Measurements from ENCODE around the gene CHRNA1.

Gene CHRNA1

DNA sequence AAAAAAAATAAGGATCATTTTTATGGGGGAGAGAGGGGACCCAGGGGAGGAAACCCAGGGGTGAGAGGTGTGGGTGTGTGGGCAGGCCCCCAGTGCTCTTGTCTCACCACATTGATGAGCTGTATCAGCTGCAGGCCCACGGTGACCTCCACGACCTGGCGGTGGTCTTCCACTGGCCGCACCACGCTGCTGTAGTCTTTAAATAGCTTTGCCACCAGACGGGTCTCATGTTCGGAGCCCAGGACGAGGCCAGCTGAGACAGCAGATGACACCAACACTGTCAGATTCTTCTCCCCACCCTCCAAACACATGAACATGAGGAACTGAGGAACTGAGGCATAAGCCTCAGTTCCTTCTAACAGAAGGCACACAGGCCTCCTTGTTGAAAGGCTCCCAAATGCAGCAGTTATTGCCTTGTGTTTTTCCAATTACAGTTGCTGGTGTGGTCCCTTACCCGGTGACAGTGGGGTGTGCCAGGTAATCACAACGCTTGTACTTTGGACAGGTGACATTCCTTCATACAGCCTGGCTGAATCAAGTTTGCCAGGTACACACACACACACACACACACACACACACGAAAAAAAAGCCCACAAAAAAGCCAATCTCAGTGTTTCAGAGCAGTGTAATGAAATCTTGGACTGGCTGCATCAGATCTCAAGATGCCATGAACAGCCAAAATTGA lies 4.7 kb downstream of the CHRNA1 start:
- no peak for DNase-seq

DNA sequence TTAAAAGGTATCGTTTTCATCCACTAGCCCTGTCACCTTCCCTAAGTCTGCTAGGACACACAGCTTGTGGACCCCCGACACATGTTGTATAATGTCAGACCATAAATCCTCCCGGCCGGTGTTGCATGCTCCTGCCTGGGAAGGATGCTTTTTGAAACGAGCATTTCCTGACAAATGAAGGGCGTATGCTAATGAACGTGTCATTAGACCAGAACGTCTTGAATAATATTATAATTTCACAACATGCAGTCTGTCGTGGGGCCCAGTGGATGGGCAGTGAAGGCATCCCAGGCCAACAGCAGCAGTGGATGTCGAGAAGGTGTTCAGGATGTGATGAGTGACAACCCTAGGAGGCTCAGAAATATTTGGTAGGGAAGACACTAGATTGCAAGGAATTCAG lies 7.5 kb downstream of the CHRNA1 start:
- no peak for DNase-seq

DNA sequence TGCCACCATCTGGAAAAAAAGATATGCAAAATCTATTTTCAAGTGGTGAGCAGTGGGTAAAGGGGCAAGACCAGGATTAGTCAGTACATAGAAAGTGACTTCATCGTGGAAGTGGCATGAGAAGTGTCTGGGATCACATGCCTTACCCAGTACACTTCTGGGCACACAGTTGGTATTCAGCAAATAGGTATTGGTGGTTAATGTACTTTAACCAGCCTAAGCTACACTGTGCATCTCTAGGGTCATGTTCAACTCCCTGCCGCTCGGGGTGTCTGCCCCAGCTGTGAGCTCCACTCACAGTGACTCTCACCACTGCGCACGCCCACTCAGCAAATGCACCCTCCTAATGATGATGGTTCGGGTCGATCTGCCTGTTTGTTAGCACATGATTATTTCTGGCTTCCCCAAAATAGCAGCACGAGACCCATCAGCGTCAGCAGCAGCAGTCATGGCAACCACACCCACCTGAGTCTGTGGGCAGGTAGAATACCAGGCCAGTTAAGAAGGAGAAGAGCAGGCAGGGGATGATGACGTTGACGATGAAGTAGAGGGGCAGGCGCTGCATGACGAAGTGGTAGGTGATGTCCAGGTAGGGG lies 11.1 kb downstream of the CHRNA1 start:
- DNase-seq: no peak

DNA sequence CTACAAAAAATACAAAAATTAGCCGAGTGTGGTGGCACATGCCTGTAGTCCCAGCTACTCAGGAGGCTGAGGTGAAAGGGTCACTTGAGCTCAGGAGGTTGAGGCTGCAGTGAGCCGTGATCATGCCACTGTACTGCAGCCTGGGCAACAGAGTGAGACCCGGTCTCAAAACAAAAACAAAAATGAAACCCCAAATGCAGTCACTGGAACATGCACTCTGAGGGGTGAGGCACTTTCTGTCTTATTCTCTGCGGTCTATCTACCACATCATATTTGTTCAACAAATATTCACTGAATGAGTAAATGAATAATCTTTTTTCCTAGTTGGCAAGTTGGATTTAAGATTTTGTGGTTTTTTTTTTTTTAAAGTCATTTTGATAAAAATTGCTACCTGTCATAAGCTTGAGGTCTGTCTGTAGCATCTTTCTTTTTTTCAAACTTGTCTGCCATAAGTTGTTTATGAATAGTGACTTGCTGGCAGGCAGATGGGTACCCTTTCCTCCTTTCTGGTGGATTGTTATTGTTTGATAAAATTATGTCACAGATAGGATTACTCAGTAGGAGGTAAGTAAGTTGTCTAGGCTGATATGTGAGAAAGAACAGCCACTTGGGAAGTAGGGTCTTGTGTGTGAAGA lies 11.8 kb downstream of the CHRNA1 start:
- DNase-seq: no peak

DNA sequence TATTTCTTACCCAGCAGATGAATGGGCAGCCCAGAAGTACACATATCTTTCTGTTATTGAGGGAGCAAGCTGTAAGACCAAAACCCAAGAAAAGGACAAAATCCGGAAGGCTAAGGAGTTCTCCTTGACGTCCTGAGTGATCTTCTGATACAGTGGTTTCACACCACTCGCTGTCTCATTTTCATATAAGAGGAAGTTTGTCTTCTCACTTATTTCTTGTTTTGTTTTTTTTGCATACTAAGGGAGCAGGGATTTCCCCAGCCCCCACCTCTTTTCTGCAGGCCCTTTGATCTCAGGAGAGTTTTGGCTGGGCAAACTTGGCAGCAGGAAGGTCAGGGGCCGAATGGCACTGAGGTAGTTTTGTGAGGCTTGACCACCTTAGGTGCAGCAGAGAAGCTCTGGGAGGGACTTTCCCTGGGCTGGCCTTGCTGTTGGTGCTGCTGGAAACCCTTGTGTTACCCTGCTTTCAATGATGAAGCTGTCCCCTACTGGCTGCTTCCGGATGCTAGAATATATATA lies 13.3 kb downstream of the CHRNA1 start:
- DNase-seq: no peak

DNA sequence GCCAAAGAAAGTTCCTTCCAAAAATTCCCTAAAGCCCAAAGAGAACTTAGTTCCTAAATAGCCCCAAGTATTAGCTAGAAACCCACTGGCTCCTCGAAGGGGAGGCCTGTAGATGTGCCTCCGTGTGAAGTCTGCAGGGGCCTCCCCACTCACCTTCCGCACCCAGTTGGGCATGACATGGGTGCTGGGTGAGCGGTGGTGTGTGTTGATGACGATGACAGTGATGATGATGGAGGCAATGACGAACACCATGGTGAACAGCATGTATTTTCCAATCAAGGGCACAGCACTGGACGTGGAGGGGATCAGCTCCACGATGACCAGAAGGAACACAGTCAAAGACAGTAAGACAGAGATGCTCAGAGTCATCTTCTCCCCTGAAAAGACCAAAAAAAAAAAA lies 14.5 kb downstream of the CHRNA1 start:
- no peak for DNase-seq

DNA sequence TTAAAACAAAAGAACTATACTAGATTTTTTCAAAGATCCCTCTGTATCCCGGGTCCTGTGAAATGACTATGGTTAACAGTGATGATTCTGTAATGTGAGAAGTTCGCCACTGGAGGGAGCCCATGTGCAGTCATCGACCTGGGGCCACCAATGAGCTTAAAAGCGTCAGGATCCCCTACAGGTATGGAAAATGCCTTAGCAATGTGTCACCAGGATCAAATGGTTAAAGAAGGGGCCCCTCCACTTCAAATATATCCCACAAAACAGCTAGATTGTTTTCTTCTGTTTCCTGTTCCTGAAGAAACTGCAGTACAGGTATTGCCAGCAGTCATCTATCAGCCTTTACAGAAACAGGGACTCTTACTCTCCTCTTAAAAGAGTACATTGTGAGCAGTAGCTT lies 15.3 kb downstream of the CHRNA1 start:
- DNase-seq: peak; percentile 69

DNA sequence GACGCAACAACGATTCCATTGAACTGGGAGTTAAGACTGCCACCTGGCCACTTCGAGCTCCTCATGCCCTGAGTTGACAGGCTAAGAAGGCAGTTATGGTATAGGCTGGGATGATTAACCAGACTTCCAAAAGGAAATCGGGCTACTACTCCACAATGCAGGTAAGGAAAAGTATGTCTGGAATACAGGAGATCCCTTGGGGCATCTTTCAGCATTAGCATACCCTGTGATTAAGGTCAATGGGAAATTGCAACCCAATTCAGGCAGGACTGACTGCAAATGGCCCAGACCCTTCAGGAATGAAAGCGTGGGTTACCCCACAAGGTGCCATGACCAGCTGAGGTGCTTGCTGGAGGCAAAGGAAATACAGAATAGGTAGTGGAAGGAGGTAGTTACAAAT lies 19.1 kb downstream of the CHRNA1 start:
- no peak for DNase-seq

DNA sequence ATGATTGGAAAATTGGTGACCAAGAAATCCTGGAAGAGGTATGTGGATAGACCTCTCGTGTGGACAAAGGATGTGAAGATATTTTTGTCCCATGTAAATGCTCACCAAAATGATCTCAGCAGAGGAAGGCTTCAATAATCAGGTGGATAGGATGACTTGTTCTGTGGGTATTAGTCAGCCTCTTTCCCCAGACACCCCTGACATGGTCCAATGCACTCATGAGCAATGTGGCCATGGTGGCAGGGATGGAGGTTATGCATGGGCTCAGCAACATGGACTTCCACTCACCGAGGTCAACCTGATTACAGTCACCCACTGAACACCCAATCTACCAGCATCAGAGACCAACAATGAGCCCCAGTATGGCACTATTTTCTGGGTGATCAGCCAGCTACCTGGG lies 20.2 kb downstream of the CHRNA1 start:
- DNase-seq: no peak

DNA sequence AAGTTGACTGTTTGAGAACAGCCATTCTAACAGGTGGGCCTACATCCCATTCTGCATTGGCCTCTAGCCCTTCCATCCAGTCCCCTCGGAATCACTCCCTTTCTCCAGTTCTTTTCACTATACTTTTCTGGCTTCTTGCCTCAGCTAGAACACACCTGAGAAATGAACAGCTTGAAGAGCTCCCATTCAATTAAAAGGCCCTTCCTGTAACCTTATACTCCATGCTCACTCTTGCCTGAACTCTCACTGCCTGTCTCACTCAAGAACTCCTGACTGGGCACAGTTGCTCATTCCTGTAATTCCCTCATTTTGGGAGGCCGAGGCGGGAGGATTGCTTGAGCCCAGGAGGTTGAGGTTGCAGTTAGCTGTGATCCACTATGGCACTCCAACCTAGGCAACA lies 23.6 kb downstream of the CHRNA1 start:
- DNase-seq: no peak

DNA sequence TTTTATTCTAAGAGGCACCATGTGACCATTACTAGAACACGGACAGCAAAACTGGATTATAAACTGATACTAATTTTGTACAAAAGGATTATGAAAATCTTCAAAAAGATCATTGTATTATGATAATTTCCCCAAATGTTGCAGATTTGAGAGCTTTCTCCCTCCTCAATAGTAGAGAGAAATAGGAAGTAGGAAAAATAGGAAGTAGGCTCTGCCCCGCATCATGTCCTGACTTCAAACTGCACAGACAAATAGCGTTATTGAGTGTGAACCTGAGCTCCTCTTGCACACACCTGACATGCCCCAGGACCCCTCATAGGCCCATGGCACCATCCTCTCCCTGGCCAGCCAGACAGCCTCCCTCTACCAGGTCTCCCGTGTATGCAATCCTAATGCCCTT lies 25.4 kb downstream of the CHRNA1 start:
- DNase-seq: no peak

DNA sequence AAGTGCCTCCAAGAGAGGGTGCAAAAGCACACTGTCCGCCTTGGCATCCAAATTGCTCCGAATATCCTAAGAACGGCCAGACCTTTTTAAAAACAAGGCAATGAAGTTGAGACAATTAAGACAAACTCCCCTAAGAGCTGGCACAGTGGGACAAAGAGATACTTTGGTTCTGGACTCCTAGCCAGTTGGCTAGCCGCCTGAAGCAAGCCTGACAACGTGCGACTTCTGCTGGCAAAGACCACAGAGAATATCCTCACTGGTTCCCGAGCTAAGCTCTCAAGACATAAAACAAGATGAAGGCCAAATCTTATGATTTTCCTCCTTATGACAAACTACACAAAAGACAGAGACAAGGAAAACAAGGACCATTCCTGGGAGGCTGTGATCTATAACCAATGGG lies 32.7 kb downstream of the CHRNA1 start:
- no peak for DNase-seq

DNA sequence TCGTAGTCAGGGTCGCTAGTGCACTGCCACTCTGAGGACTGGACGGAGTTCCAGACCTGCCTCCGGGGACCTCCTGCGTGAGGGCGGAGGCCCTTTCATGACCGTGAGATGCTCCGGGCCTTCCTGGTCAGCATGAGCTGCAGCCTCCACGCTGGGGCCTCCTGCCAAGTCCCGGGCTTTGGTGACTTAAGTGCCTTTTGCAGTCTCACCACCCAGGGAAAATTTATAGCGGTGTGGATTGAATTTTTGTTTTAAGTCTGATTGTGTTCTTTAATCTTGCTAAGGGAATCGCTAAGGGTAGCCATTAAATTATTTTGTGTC lies 33.6 kb downstream of the CHRNA1 start:
- DNase-seq: no peak

DNA sequence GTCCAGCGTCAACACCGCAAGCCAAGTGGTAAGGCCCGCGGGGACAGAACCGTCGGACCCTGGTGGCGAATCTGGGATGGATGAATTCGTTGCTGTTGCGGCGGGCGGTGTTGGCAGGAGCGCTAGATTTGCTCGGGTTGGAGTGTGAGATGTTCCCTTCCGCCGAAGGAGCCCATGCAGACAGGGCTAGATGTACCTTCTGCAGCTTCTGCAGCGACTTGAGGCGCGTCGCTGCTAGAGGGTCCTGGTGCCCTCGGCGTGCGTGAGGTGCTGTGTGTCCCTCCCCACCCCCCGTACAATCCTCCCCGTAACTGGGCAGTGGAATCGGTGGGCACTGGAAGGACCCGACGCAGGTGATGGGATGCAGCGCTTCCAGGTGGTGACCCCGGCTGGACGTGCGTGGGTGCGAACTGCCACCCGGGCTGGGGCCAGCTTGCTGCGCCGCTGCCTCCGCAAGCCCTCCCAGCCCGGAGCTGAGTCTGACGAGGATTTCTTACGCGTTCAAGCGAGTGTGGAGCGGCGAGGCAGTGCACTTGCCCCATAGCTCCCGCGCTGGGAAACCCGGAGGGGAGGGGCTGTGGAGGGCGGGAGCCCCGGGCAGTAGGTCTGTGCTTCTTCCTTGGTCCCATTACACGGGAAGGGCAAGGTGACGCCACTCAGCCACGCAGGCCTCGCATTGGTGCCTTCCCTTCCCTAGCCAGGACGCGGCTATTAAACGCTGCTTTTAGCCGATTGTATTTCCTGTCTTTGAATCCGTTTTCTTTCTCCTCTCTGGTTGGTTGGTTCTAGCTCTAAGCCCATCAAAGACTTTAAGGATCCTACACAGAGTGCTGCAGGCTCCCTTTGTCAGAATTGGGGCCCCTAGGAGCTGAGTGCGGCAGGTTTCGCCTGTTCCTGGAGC lies 34.2 kb downstream of the CHRNA1 start:
- DNase-seq: peak; percentile 24

DNA sequence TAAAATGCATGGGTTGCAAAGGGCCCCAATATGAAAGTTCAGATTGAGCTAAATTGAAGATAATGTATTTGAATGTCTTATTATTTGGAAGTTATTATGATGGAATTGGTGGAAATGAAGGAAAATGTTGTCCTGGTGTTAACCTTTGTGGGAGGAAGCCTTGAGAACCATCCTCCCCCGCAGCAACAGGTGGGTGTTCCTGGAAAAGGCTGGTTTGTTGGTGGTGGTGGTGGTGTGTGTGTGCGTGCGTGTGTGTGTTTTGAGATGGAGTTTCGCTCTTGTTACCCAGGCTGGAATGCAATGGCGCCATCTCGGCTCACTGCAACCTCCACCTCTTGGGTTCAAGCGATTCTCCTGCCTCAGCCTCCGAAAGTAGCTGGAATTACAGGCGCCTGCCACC lies 36.2 kb downstream of the CHRNA1 start:
- DNase-seq: no peak

DNA sequence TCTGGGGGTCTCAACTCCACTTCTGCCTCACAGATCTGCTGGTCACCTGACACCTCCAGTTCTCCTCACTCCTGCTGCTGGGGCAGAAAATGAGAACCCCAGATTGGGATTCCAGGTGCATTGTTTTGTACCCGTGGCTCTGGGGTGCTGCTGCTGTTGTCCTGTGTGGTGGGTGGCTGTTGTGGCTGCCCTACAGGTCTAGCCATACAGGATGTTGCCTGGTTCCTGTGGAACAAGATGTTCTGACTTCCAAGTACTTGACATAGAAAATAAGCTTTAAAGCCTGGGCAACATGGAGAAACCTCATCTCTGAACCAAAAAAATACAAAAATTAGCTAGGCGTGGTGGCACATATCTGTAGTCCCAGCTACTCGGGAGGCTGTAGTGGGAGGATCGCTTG lies 38.1 kb downstream of the CHRNA1 start:
- no peak for DNase-seq

DNA sequence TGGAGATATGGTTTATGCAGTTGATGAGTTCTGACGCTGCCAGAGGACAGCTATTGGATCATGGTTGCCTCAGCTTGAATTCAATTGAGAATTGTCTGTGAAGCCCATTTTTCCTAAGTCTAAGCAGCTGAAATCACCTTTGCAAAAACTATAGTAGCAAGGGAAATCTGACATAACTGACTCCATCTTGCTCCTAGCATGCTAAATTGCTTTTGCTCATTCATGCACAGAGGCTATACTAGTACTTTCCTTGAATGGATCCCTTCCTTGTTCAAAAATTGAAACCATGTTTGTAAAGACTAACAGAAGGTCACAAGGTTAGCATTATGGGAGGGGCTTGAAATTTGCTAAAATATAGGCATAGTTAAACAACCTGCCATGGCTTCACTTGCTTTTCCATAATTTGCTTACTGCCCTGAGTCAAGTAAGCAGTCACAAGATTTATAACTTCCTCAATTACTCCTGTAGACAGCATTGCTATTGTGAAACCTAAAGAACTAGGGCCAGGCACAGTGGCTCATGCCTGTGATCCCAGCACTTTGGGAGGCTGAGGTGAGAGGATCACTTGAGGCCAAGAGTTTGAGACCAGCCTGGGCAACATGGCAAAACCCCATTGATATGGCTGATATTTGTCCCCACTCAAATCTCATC lies 41.2 kb downstream of the CHRNA1 start:
- DNase-seq: no peak

DNA sequence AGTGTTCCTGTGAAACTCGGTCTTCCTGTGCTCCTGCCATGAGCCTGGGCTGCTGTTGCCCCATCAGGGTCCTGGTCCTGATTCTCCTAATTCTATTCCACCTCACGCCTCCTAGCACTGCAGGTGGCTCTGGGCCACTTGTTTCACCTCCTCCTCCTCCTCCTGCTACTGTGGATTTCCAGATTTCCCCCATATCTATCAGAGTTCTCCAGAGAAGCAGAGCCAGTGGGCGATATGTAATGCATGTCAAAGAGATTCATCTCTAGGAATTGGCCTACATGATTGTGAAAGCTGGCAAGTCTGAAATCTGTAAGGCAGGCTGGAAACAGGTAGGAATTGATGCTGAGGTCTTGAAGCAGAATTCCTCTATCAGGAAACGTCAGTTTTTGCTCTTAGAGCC lies 45.3 kb downstream of the CHRNA1 start:
- no peak for DNase-seq

DNA sequence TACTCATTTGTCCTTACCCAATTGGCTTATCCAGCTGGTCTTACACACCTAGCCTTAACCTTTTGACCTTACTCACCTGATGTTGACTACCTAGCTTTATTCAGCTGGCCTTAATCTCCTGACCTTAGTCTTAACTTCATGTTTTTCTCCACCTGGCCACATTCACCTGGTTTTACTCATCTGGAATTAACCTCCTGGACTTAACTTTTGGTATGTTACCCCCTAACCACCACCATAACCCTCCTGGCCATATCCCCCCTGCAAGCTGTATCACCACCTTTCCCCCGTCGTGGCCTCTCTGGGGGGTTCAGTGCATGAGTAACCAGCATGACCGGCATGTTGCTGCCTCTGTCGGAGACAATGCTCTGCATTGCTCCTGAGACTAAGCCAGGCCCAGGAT lies 45.7 kb downstream of the CHRNA1 start:
- DNase-seq: no peak

DNA sequence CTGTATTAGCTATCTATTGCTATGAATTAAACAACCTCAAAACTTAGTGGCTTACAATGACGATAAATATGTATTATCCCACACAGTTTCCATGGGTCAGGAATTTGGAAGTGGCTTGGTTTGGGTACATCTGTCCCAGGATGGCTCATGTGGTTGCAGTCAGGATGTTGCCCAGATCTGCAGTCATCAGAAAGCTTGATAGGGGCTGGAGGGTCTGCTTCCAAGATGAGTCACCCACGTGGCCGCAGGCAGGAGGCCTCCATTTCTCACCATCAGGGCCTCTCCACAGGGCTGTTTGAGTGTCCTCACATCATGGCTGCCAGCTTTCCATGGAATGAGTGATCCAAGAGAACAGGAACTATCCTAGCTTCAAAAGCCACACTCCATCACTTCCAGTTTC lies 46.4 kb downstream of the CHRNA1 start:
- no peak for DNase-seq

DNA sequence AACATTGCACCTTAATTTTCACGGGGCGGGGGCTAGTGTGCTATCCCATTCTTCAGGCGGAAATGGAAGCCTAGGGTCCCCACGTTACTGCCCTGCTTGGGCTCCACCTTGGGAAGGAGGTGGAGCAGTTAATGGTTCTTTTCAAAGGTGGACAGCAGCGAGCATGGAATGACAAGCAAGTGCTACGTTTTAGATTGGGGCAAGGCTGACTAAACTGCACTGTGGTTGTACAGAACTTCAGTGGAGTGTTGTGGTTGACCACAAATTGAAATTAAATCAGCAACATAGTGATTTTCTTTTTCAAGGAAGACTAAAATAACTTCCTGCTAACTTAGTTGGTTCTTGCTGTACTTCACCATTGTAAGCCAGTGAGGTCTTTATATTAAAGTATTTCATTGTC lies 47.0 kb downstream of the CHRNA1 start:
- no peak for DNase-seq

DNA sequence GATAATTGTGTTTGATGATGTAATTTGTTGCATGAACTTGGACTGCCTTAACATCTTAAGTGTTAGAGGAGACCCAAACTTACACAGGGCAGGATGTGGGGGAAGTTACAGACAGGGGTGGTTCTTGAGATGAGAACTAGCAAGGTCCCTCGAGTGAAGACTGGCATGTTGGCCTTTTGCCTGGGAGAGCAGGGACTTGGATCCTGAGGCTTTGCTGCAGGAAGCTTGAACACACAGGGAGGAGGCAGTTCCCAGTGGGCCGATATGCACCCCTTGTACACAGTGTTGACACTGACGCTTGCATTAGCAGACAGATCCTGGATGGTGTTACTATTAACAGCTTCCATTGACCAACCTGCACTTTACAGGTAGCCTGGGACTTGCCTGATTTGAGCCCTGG lies 47.5 kb downstream of the CHRNA1 start:
- no peak for DNase-seq

DNA sequence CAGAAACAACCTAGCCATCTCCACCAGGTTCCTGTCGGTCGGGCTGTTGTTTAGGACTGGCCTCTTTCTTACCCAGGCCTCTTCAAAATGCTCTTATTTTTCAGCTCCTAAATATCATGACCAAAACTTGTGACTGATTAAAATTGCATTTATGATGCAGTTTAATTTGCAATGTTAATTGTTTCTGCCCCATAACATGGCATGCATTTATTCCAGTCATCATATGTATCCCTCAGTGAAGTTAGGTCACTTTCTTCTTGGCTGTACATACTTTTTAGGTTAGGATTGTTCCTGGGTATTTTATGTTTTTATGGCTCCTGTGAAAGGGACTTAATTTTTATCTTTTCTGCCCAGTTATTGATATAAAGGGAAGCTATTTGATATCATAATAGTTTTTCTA lies 50.6 kb downstream of the CHRNA1 start:
- no peak for DNase-seq

Measured in right hindlimb (tissue), 1 donor.